ENCODE results near the gene MAN1A2. TPM values are rescaled to one million over a fixed set of nuclear protein-coding genes. Genes with fewer than 3 reads are reported as not detected.

Gene MAN1A2
- total RNA-seq, 2 experiments from 2014 or later = 18.3 to 22.5 TPM

GRCh38 chr1:117527566-117528102 is 160.4 kb downstream of the MAN1A2 start:
- Mint-ChIP-seq H3K27ac (no peak overlapping the region), H3K4me1 (ENCODE audit: low read depth) (peaks cover 21% of the 10 kb centered on the region), H3K4me3 (no peak overlapping the region), H3K36me3 (peaks cover 6% of the 10 kb centered on the region), H3K27me3 (no peaks in the 10 kb centered on the region), H3K9me3 (no peaks in the 10 kb centered on the region)
- ChIA-PET CTCF (interaction anchor here (0.6 to 4.1 kb wide), 6 partner anchors 8 to 236 kb away, joined by 3 to 24 read pairs (median 6); no protein-coding TSS in a partner anchor), POLR2A (no interaction called here)
- intact Hi-C loops (cut with micrococcal nuclease) = no loop called here
- DNase-seq = no peak

- Mint-ChIP-seq H3K27me3 (peaks cover 5% of the 10 kb centered on the region), H3K27ac (no peak overlapping the region), H3K9me3 (no peaks in the 10 kb centered on the region), H3K36me3 (peaks cover 1% of the 10 kb centered on the region), H3K4me1 (ENCODE audit: low read depth) (peaks cover 24% of the 10 kb centered on the region), H3K4me3 (no peak overlapping the region)
- CTCF ChIA-PET = interaction anchor here (0.7 to 2.3 kb wide), 5 partner anchors 17 to 229 kb away, joined by 3 to 11 read pairs (median 6); no protein-coding TSS in a partner anchor
- POLR2A ChIA-PET = no interaction called here
- DNase-seq = no peak
- intact Hi-C loops (cut with micrococcal nuclease) = loop anchor here (5.0 kb wide), 1 partner anchor 452 kb away; no protein-coding TSS in a partner anchor
These were observed 162.4 kb downstream of the MAN1A2 start for GRCh38 chr1:117529683-117530082.

- ChIA-PET CTCF (interaction anchor here (12.0 kb wide), 1 partner anchor 224 kb away, joined by 271 read pairs; no protein-coding TSS in a partner anchor), POLR2A (no interaction called here)
- H3K4me3 Mint-ChIP-seq = no peak overlapping the region
- peaks cover 1% of the 10 kb centered on the region for H3K36me3 Mint-ChIP-seq
- DNase-seq = no peak
- peaks cover 24% of the 10 kb centered on the region for H3K4me1 Mint-ChIP-seq (ENCODE audit: low read depth)
- H3K9me3 Mint-ChIP-seq = no peaks in the 10 kb centered on the region
- H3K27ac Mint-ChIP-seq = no peak overlapping the region
- peaks cover 5% of the 10 kb centered on the region for H3K27me3 Mint-ChIP-seq
- intact Hi-C loops (cut with micrococcal nuclease) = loop anchor here (1.0 to 5.0 kb wide), 4 partner anchors 129 to 454 kb away; no protein-coding TSS in a partner anchor
These were observed 164.0 kb downstream of the MAN1A2 start for GRCh38 chr1:117531222-117531621.

GRCh38 chr1:117534995-117535467 is 167.8 kb downstream of the MAN1A2 start:
- Mint-ChIP-seq H3K4me3 (no peak overlapping the region), H3K9me3 (no peaks in the 10 kb centered on the region), H3K27ac (no peak overlapping the region), H3K27me3 (peaks cover 5% of the 10 kb centered on the region), H3K4me1 (ENCODE audit: low read depth) (peaks cover 21% of the 10 kb centered on the region), H3K36me3 (no peaks in the 10 kb centered on the region)
- intact Hi-C loops (cut with micrococcal nuclease) = loop anchor here (1.0 to 5.0 kb wide), 11 partner anchors 16 to 473 kb away; partner anchors contain the start of genes TENT5C and TTF2
- DNase-seq = peak; percentile 41
- ChIA-PET POLR2A (interaction anchor here (0.8 to 1.6 kb wide), 6 partner anchors 78 to 172 kb away, joined by 3 to 6 read pairs (median 4); no protein-coding TSS in a partner anchor), CTCF (interaction anchor here (0.6 to 12.0 kb wide), 60 partner anchors 9 to 468 kb away, joined by 3 to 271 read pairs (median 4); partner anchors contain the start of genes GDAP2 and WDR3)

GRCh38 chr1:117535821-117536220 is 168.6 kb downstream of the MAN1A2 start:
- Mint-ChIP-seq H3K27ac (no peak overlapping the region), H3K4me1 (ENCODE audit: low read depth) (peaks cover 22% of the 10 kb centered on the region), H3K27me3 (peaks cover 5% of the 10 kb centered on the region), H3K4me3 (no peak overlapping the region), H3K9me3 (no peaks in the 10 kb centered on the region), H3K36me3 (no peaks in the 10 kb centered on the region)
- CTCF ChIA-PET = interaction anchor here (0.7 to 12.0 kb wide), 31 partner anchors 8 to 360 kb away, joined by 3 to 271 read pairs (median 9); no protein-coding TSS in a partner anchor
- POLR2A ChIA-PET = interaction anchor here (0.8 kb wide), 1 partner anchor 72 kb away, joined by 3 read pairs; no protein-coding TSS in a partner anchor
- intact Hi-C loops (cut with micrococcal nuclease) = loop anchor here (1.0 to 5.0 kb wide), 10 partner anchors 17 to 474 kb away; partner anchors contain the start of genes TENT5C and TTF2
- DNase-seq = no peak

- POLR2A ChIA-PET = no interaction called here
- DNase-seq = no peak
- intact Hi-C loops (cut with micrococcal nuclease) = loop anchor here (5.0 kb wide), 1 partner anchor 475 kb away; the partner anchor contains the start of gene TTF2
- CTCF ChIA-PET = interaction anchor here (0.6 to 12.0 kb wide), 2 partner anchors 196 to 218 kb away, joined by 3 to 271 read pairs; no protein-coding TSS in a partner anchor
- peaks cover 17% of the 10 kb centered on the region for H3K4me1 Mint-ChIP-seq (ENCODE audit: low read depth)
- no peak overlapping the region for H3K27ac Mint-ChIP-seq
- no peak overlapping the region for H3K4me3 Mint-ChIP-seq
- no peaks in the 10 kb centered on the region for H3K36me3 Mint-ChIP-seq
- H3K9me3 Mint-ChIP-seq = no peaks in the 10 kb centered on the region
- peaks cover 5% of the 10 kb centered on the region for H3K27me3 Mint-ChIP-seq
These were observed 170.2 kb downstream of the MAN1A2 start for GRCh38 chr1:117537291-117537920.

- CTCF ChIA-PET = interaction anchor here (1.3 to 12.0 kb wide), 3 partner anchors 28 to 215 kb away, joined by 3 to 271 read pairs (median 9); no protein-coding TSS in a partner anchor
- POLR2A ChIA-PET = interaction anchor here (1.1 kb wide), 1 partner anchor 116 kb away, joined by 3 read pairs; no protein-coding TSS in a partner anchor
- intact Hi-C loops (cut with micrococcal nuclease) = no loop called here
- Mint-ChIP-seq H3K36me3 (no peaks in the 10 kb centered on the region), H3K27ac (no peak overlapping the region), H3K4me3 (no peak overlapping the region), H3K4me1 (ENCODE audit: low read depth) (peaks cover 16% of the 10 kb centered on the region), H3K27me3 (no peaks in the 10 kb centered on the region), H3K9me3 (no peaks in the 10 kb centered on the region)
- DNase-seq = peak; percentile 38
These were observed 173.3 kb downstream of the MAN1A2 start for GRCh38 chr1:117540532-117540931.

GRCh38 chr1:117541003-117541402 is 173.8 kb downstream of the MAN1A2 start:
- intact Hi-C loops (cut with micrococcal nuclease) = no loop called here
- H3K4me1 Mint-ChIP-seq (ENCODE audit: low read depth) = peaks cover 16% of the 10 kb centered on the region
- H3K27me3 Mint-ChIP-seq = no peaks in the 10 kb centered on the region
- no peak overlapping the region for H3K4me3 Mint-ChIP-seq
- H3K36me3 Mint-ChIP-seq = no peaks in the 10 kb centered on the region
- DNase-seq = no peak
- no peaks in the 10 kb centered on the region for H3K9me3 Mint-ChIP-seq
- no peak overlapping the region for H3K27ac Mint-ChIP-seq
- ChIA-PET CTCF (interaction anchor here (0.8 to 12.0 kb wide), 5 partner anchors 11 to 214 kb away, joined by 3 to 271 read pairs (median 3); no protein-coding TSS in a partner anchor), POLR2A (interaction anchor here (1.1 kb wide), 1 partner anchor 115 kb away, joined by 3 read pairs; no protein-coding TSS in a partner anchor)

- CTCF ChIA-PET = interaction anchor here (0.6 to 12.0 kb wide), 7 partner anchors 11 to 214 kb away, joined by 3 to 271 read pairs (median 3); no protein-coding TSS in a partner anchor
- no peak for DNase-seq
- no peaks in the 10 kb centered on the region for H3K27me3 Mint-ChIP-seq
- intact Hi-C loops (cut with micrococcal nuclease) = no loop called here
- H3K4me1 Mint-ChIP-seq (ENCODE audit: low read depth) = peaks cover 16% of the 10 kb centered on the region
- POLR2A ChIA-PET = no interaction called here
- no peaks in the 10 kb centered on the region for H3K9me3 Mint-ChIP-seq
- no peaks in the 10 kb centered on the region for H3K36me3 Mint-ChIP-seq
- no peak overlapping the region for H3K27ac Mint-ChIP-seq
- no peak overlapping the region for H3K4me3 Mint-ChIP-seq
These were observed 174.3 kb downstream of the MAN1A2 start for GRCh38 chr1:117541585-117541984.

GRCh38 chr1:117544509-117545109 is 177.4 kb downstream of the MAN1A2 start:
- no peaks in the 10 kb centered on the region for H3K9me3 Mint-ChIP-seq
- CTCF ChIA-PET = interaction anchor here (0.9 to 2.6 kb wide), 4 partner anchors 10 to 213 kb away, joined by 4 to 16 read pairs (median 7); no protein-coding TSS in a partner anchor

GRCh38 chr1:117546467-117546866 is 179.2 kb downstream of the MAN1A2 start:
- no peaks in the 10 kb centered on the region for H3K36me3 Mint-ChIP-seq
- no peaks in the 10 kb centered on the region for H3K9me3 Mint-ChIP-seq
- intact Hi-C loops (cut with micrococcal nuclease) = no loop called here
- POLR2A ChIA-PET = no interaction called here
- H3K27me3 Mint-ChIP-seq = no peaks in the 10 kb centered on the region
- H3K4me3 Mint-ChIP-seq = no peak overlapping the region
- peaks cover 4% of the 10 kb centered on the region for H3K4me1 Mint-ChIP-seq (ENCODE audit: low read depth)
- CTCF ChIA-PET = interaction anchor here (1.7 kb wide), 1 partner anchor 11 kb away, joined by 8 read pairs; no protein-coding TSS in a partner anchor
- no peak for DNase-seq
- no peak overlapping the region for H3K27ac Mint-ChIP-seq

More at GRCh38 chr1:117544509-117545109, 177.4 kb downstream of the MAN1A2 start:
- H3K4me1 Mint-ChIP-seq (ENCODE audit: low read depth) = peaks cover 16% of the 10 kb centered on the region
- intact Hi-C loops (cut with micrococcal nuclease) = no loop called here
- H3K4me3 Mint-ChIP-seq = no peak overlapping the region
- no peak overlapping the region for H3K27ac Mint-ChIP-seq
- H3K36me3 Mint-ChIP-seq = no peaks in the 10 kb centered on the region
- POLR2A ChIA-PET = no interaction called here
- H3K27me3 Mint-ChIP-seq = no peaks in the 10 kb centered on the region
- no peak for DNase-seq

Measured in activated CD4-positive, alpha-beta memory T cell treated with anti-CD3 and anti-CD28 coated beads for 36 hours (primary cell).